HepG2 (cell line): Measurements from ENCODE around the gene SAMD9. TPM values are rescaled to one million over a fixed set of nuclear protein-coding genes. Genes with fewer than 3 reads are reported as not detected.
A peak's percentile ranks its signal among the peaks of the same experiment; 100 is the strongest.

Experiments used
- ATAC-seq: fragments of 200-7000 bp; cut with Tn5 transposase; 3 replicates; pipeline ENCODE4 v1.9.1; 2020; ENCODE audit warnings: mild to moderate bottlenecking, moderate library complexity
- Bru-seq: library from RNA; stranded (reverse); fragments of 400-500 nt; gene quantifications from one replicate; lab custom pipeline; 2021; lab: Mats Ljungman, UMichigan
- BruChase-seq, 2 experiments: library from RNA; stranded (reverse); fragments of 400-500 nt; gene quantifications; one replicate each; lab custom pipeline; 2021; lab: Mats Ljungman, UMichigan
- BruUV-seq: library from RNA; stranded (reverse); fragments of 400-500 nt; replicated peaks from 2 replicates; lab custom pipeline; 2021; lab: Mats Ljungman, UMichigan
- CTCF ChIA-PET: fragments of 300-600 bp; formaldehyde crosslinking; extraction: SDS; loops from one replicate; lab custom pipeline; 2021; ENCODE audit warnings: low total read pairs, inconsistent platforms, low intra/inter-chr PET ratio; lab: Yijun Ruan, JAX
- POLR2A ChIA-PET: fragments of 350-600 bp; sonication (Branson Sonifier 250); formaldehyde crosslinking; loops from one replicate; lab custom pipeline; 2020; ENCODE audit warnings: antibody characterized with exemption, inconsistent platforms; lab: Yijun Ruan, JAX
- DNase-seq: peaks from one replicate; pipeline ENCODE4 v3.0.0-alpha.2; 2015; ENCODE audit warnings: low spot score
- FAIRE-seq: peaks from 3 replicates; lab custom pipeline; 2011; peaks lifted over from hg19 to GRCh38; lab: Jason Lieb, UNC
- H2AFZ ChIP-seq: one replicate; pipeline ENCODE4 v1.6.1; 2011; ENCODE audit warnings: low read length, inconsistent platforms
- H3K27ac ChIP-seq: fragments of 300-600 bp; 3 replicates; pipeline ENCODE4 v1.8.0; 2011; ENCODE audit warnings: mixed run types, mild to moderate bottlenecking, mixed read lengths, low read length, inconsistent platforms; ENCODE audit not compliant: insufficient read depth; ENCODE audit errors: extremely low read length
- H3K27me3 ChIP-seq, 2 experiments: fragments of 200-600 bp in 1 of 2; 2 replicates in 1 of 2; 3 replicates in 1 of 2; pipeline versions ENCODE4 v1.6.0 to v1.8.0; 2011; ENCODE audit warnings: low read length in 2 of 2, mild to moderate bottlenecking in 2 of 2, moderate library complexity in 2 of 2, inconsistent platforms in 1 of 2; ENCODE audit not compliant: insufficient read depth in 2 of 2, control insufficient read depth in 1 of 2
- H3K36me3 ChIP-seq, 2 experiments: fragments of 200-600 bp in 1 of 2; replicated peaks in 1 of 2; 2 replicates in 1 of 2; 3 replicates in 1 of 2; pipeline versions ENCODE4 v1.5.1 to v1.8.0; 2011; ENCODE audit warnings: low read length in 2 of 2, inconsistent platforms in 1 of 2; ENCODE audit not compliant: insufficient read depth in 2 of 2, control insufficient read depth in 1 of 2
- H3K4me1 ChIP-seq: 2 replicates; pipeline ENCODE4 v1.5.1; 2012; ENCODE audit warnings: low read length, inconsistent platforms; ENCODE audit not compliant: insufficient read depth
- H3K4me2 ChIP-seq: 2 replicates; pipeline ENCODE4 v1.6.0; 2011; ENCODE audit warnings: low read depth, low read length, inconsistent platforms
- H3K4me3 ChIP-seq, 3 experiments: fragments of 200-600 bp in 1 of 3; sonication (generic), shearing (Covaris generic) in 1 of 3; replicated peaks in 1 of 3; 2 replicates each; pipeline ENCODE4 v1.5.1; 2011 to 2016; ENCODE audit warnings: low read length in 3 of 3, inconsistent platforms in 2 of 3, low read depth in 2 of 3, mild to moderate bottlenecking in 2 of 3, control low read depth in 1 of 3, mixed read lengths in 1 of 3; ENCODE audit not compliant: insufficient read depth in 1 of 3
- H3K79me2 ChIP-seq: one replicate; pipeline ENCODE4 v1.6.1; 2011; ENCODE audit warnings: low read length, inconsistent platforms; ENCODE audit not compliant: insufficient read depth
- H3K9ac ChIP-seq: 2 replicates; pipeline ENCODE4 v1.6.0; 2011; ENCODE audit warnings: mild to moderate bottlenecking, low read depth, low read length, inconsistent platforms; ENCODE audit not compliant: insufficient read depth
- H3K9me3 ChIP-seq: 2 replicates; pipeline ENCODE4 v1.5.1; 2012; ENCODE audit warnings: mild to moderate bottlenecking, low read length
- H4K20me1 ChIP-seq: 2 replicates; pipeline ENCODE4 v1.6.0; 2011; ENCODE audit warnings: inconsistent platforms, mild to moderate bottlenecking, low read length, moderate library complexity; ENCODE audit not compliant: insufficient read depth
- GABPA ChIP-seq, 2 experiments: IDR thresholded peaks; 2 replicates each; pipeline ENCODE4 v1.6.1; 2011 to 2016; ENCODE audit warnings: low read depth in 2 of 2, low read length in 1 of 2, missing biosample characterization in 1 of 2, missing genetic modification characterization in 1 of 2
- IRF2 ChIP-seq: IDR thresholded peaks from 2 replicates; pipeline ENCODE4 v1.6.1; 2018; ENCODE audit warnings: missing genetic modification reagents, missing compliant biosample characterization
- KAT8 ChIP-seq: IDR thresholded peaks from 2 replicates; pipeline ENCODE4 v1.6.1; 2016; ENCODE audit warnings: missing genetic modification reagents, missing compliant biosample characterization
- NFYB ChIP-seq: sonication (generic); formaldehyde crosslinking; IDR thresholded peaks from 2 replicates; pipeline ENCODE4 v1.4.0; 2020; ENCODE audit warnings: missing genetic modification reagents
- NFYC ChIP-seq: IDR thresholded peaks from 2 replicates; pipeline ENCODE4 v1.6.1; 2016; ENCODE audit warnings: missing genetic modification reagents, missing compliant biosample characterization
- PLRG1 ChIP-seq: fragments of 450-650 bp; conservative IDR thresholded peaks from 2 replicates; pipeline ENCODE4 v1.6.1; 2016
- RFX5 ChIP-seq: IDR thresholded peaks from 2 replicates; pipeline ENCODE4 v1.6.1; 2011; ENCODE audit warnings: low read depth, low read length, improper control_type of control experiment
- SOX5 ChIP-seq: IDR thresholded peaks from 2 replicates; pipeline ENCODE4 v1.6.1; 2016; ENCODE audit warnings: borderline replicate concordance
- THAP11 ChIP-seq: IDR thresholded peaks from 2 replicates; pipeline ENCODE4 v1.6.1; 2016; ENCODE audit warnings: missing biosample characterization, missing genetic modification reagents
- ZNF256 ChIP-seq: sonication (generic); formaldehyde crosslinking; conservative IDR thresholded peaks from 2 replicates; pipeline ENCODE4 v1.4.0; 2020; ENCODE audit warnings: missing genetic modification reagents
- ZNF775 ChIP-seq: sonication (generic); formaldehyde crosslinking; IDR thresholded peaks from 2 replicates; pipeline ENCODE4 v1.4.0; 2020; ENCODE audit warnings: missing genetic modification reagents, mild to moderate bottlenecking, moderate library complexity, borderline replicate concordance
- ZSCAN9 ChIP-seq: IDR thresholded peaks from 2 replicates; pipeline ENCODE4 v1.6.1; 2016; ENCODE audit warnings: borderline replicate concordance
- WGBS: methylation state at CpG from one replicate; pipeline ENCODE4 v1.1.6; 2017; ENCODE audit warnings: low lambda C conversion rate; 5-methylcytosine and 5-hydroxymethylcytosine counted together
- in situ Hi-C: cut with HindIII; loops from 2 replicates; pipeline ENCODE4 v1.10.0; 2017; ENCODE audit warnings: low pct_unique_long_range_greater_than_20kb; ENCODE audit not compliant: extremely low pct_ligation_motif_present
- intact Hi-C: fragments of 100-400 bp; cut with micrococcal nuclease; formaldehyde crosslinking; loops from one replicate; pipeline ENCODE4 v1.10.0; 2022; ENCODE audit not compliant: unreplicated experiment
- long read RNA-seq, 2 experiments: library from RNA in 1 of 2; library from polyadenylated mRNA in 1 of 2; stranded (forward) in 1 of 2; unstranded in 1 of 2; transcript quantifications; one replicate each; pipeline ENCODE4 v2.0.0, GENCODE V29; 2019 to 2022
- polyA minus RNA-seq, 3 experiments: library from RNA; depleted of rRNA, polyadenylated mRNA; stranded (reverse); fragments of >200 nt; gene quantifications; 2 replicates each; pipeline ENCODE4 v1.2.3, GENCODE V29; 2011; ENCODE audit warnings: low replicate concordance in 1 of 3
- polyA plus RNA-seq, 8 experiments: library from polyadenylated mRNA; depleted of rRNA in 3 of 8; stranded (reverse) in 7 of 8; unstranded in 1 of 8; fragments of >200 nt; fragmentation: Illumina TruSeq in 4 of 8; extraction: Trizol in 4 of 8; gene quantifications; 2 replicates each; pipeline versions ENCODE4 v1.2.1 to v1.2.3, GENCODE V29; 2011 to 2016; ENCODE audit warnings: low read depth in 4 of 8, missing spikeins in 1 of 8, mixed read lengths in 1 of 8; ENCODE audit not compliant: insufficient read depth in 1 of 8
- total RNA-seq, 5 experiments: library from RNA; depleted of rRNA; stranded (reverse); fragments of >200 nt; fragmentation: Illumina TruSeq; extraction: Trizol; gene quantifications; 2 replicates each; pipeline ENCODE4 v1.2.3, GENCODE V29; 2016; ENCODE audit warnings: low read depth in 1 of 5

SAMD9 gene
- total RNA-seq (2016; rRNA removed; fragmentation: Illumina TruSeq; extraction: Trizol) (1.5 and 3.0 TPM in 2 replicates), polyA plus RNA-seq (2011; rRNA removed) (0.08 and 0.13 TPM in 2 replicates), polyA minus RNA-seq (2011; rRNA and poly(A)+ RNA removed; ENCODE audit: low replicate concordance) (0.04 and 3.3 TPM in 2 replicates), Bru-seq, nascent RNA (percentile 38 among the genes with signal in this experiment), BruChase-seq, experiment 1, labeled RNA remaining after a 6-hour chase (percentile 39 among the genes with signal in this experiment), BruChase-seq, experiment 2, labeled RNA remaining after a 2-hour chase (percentile 43 among the genes with signal in this experiment)
- under 0.01 and 0.09 TPM in 2 replicates for total RNA-seq (2016; cell fraction: cytosol; rRNA removed; fragmentation: Illumina TruSeq; extraction: Trizol; ENCODE audit: low read depth)
- total RNA-seq (2016; cell fraction: insoluble cytoplasmic fraction; rRNA removed; fragmentation: Illumina TruSeq; extraction: Trizol), result 1.5 and 2.9 TPM in 2 replicates
- 0.41 and 0.62 TPM in 2 replicates for total RNA-seq (2016; cell fraction: membrane; rRNA removed; fragmentation: Illumina TruSeq; extraction: Trizol)
- total RNA-seq (2016; cell fraction: nucleus; rRNA removed; fragmentation: Illumina TruSeq; extraction: Trizol), result 1.9 and 2.1 TPM in 2 replicates
- 0.01 and 0.06 TPM in 2 replicates for polyA plus RNA-seq (2011; cell fraction: cytosol; rRNA removed)
- polyA plus RNA-seq (2011; cell fraction: nucleus; rRNA removed), result 0.14 TPM in 2 replicates
- 0.30 and 0.37 TPM in 2 replicates for polyA plus RNA-seq (2012)
- 0.02 and 0.05 TPM in 2 replicates for polyA plus RNA-seq (2016; cell fraction: cytosol; fragmentation: Illumina TruSeq; extraction: Trizol; ENCODE audit: low read depth)
- 0.88 and 1.1 TPM in 2 replicates for polyA plus RNA-seq (2016; cell fraction: insoluble cytoplasmic fraction; fragmentation: Illumina TruSeq; extraction: Trizol; ENCODE audit: low read depth)
- 0.03 and 0.10 TPM in 2 replicates for polyA plus RNA-seq (2016; cell fraction: membrane; fragmentation: Illumina TruSeq; extraction: Trizol; ENCODE audit: low read depth)
- 0.89 and 1.2 TPM in 2 replicates for polyA plus RNA-seq (2016; cell fraction: nucleus; fragmentation: Illumina TruSeq; extraction: Trizol; ENCODE audit: insufficient read depth, low read depth)
- polyA minus RNA-seq (2011; cell fraction: cytosol; rRNA and poly(A)+ RNA removed), result 0.18 and 0.20 TPM in 2 replicates
- 1.4 and 3.0 TPM in 2 replicates for polyA minus RNA-seq (2011; cell fraction: nucleus; rRNA and poly(A)+ RNA removed)
- long read RNA-seq, experiment 1, result 0 reads
- long read RNA-seq, experiment 2, full-length matches to known transcripts, result 1 of 1 reads
- long read RNA-seq, experiment 2, partial matches to known transcripts, result 0 of 1 reads
- long read RNA-seq, experiment 2, other reads (novel, unspliced or antisense), result 0 of 1 reads

DNA sequence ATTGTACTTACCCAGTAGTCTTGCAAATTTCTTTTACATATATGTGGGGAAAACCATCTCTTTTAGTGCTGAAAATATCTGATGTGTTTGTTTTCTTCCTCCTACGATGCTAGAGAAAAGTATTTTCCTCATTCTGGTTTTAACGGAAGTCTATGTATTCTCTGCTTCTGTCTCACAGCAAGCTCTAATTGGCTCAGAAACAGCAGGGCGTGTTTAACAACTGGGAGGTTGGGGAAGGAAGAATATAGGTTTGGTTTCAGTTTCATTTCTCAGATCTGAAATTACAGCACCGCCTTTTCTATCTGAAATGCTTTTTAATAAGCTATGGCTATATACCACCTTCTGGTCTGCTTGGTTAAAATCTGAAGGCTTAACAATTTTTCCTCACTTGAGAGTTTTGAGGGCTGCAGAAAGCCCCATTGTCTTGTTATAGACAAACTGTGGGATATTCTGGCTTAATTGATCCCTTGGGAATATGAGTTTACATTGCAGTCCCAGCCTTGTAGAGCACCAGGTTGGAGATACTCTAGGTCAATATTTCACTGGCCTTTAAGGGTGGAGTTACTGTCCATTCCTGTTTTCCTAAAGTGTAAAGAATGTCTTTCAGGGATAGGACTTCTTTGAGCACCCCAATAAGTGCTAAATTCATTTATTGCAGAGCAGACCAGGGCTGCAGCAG is at the start of gene SAMD9:
Gene SAMD9, minus strand, starts transcription at position 128 of the 679 bp plus-strand sequence. CDS start 11,882 bp downstream, outside the sequence.
- in situ Hi-C loops (no loop called here), intact Hi-C loops (no loop called here)
- H3K9ac ChIP-seq, result peak within 1 kb of the TSS; percentile 25
- H3K79me2 ChIP-seq, result no peaks in the 10 kb centered on the region
- H4K20me1 ChIP-seq, result no peaks in the 10 kb centered on the region
- H3K4me1 ChIP-seq, result peaks cover 10% of the 10 kb centered on the region
- FAIRE-seq (no peak), DNase-seq (peak; percentile 42), ATAC-seq (peak; percentile 90)
- POLR2A ChIA-PET, result interaction anchor here (1.0 kb wide), 1 partner anchor 114 kb away, joined by 3 read pairs; no protein-coding TSS in a partner anchor
- TF ChIP-seq KAT8 (peak; percentile 17; the same call in 1 of the 2 replicates), THAP11 (CRISPR knock-in tag) (0 out of 2 replicates have a peak, but pooled peaks have one; percentile 18), GABPA (IDR thresholded peaks at IDR 0.05; ENCODE audit: low read depth, low read length) (no peak), GABPA (CRISPR knock-in tag; IDR thresholded peaks at IDR 0.05; ENCODE audit: low read depth) (peak; percentile 48), PLRG1 (no peak), RFX5 (no peak), ZNF775 (CRISPR knock-in tag) (no peak), ZSCAN9 (no peak), IRF2 (peak; percentile 94), NFYB (CRISPR knock-in tag) (0 out of 2 replicates have a peak, but pooled peaks have one; percentile 48), ZNF256 (CRISPR knock-in tag) (no peak), SOX5 (no peak), NFYC (peak; percentile 30; the same call in 1 of the 2 replicates)
- peak within 1 kb of the TSS; percentile 97 for H2AFZ ChIP-seq
- WGBS, result 1% methylated on average over 4 of the region's 4 CpGs
- H3K4me3 ChIP-seq, result peak within 1 kb of the TSS; percentile 41 to 68 (median 57); a peak in 5 of 6 replicates
- H3K9me3 ChIP-seq, result no peaks in the 10 kb centered on the region
- H3K36me3 ChIP-seq, result no peaks in the 10 kb centered on the region
- no peaks in the 10 kb centered on the region for H3K27me3 ChIP-seq
- no peak within 1 kb of the TSS for H3K27ac ChIP-seq
- CTCF ChIA-PET, result no interaction called here
- BruUV-seq, result no TSS peak
- H3K4me2 ChIP-seq, result peak within 1 kb of the TSS; percentile 65
